ENCODE data around the gene AGPAT4.

AGPAT4 gene

DNA sequence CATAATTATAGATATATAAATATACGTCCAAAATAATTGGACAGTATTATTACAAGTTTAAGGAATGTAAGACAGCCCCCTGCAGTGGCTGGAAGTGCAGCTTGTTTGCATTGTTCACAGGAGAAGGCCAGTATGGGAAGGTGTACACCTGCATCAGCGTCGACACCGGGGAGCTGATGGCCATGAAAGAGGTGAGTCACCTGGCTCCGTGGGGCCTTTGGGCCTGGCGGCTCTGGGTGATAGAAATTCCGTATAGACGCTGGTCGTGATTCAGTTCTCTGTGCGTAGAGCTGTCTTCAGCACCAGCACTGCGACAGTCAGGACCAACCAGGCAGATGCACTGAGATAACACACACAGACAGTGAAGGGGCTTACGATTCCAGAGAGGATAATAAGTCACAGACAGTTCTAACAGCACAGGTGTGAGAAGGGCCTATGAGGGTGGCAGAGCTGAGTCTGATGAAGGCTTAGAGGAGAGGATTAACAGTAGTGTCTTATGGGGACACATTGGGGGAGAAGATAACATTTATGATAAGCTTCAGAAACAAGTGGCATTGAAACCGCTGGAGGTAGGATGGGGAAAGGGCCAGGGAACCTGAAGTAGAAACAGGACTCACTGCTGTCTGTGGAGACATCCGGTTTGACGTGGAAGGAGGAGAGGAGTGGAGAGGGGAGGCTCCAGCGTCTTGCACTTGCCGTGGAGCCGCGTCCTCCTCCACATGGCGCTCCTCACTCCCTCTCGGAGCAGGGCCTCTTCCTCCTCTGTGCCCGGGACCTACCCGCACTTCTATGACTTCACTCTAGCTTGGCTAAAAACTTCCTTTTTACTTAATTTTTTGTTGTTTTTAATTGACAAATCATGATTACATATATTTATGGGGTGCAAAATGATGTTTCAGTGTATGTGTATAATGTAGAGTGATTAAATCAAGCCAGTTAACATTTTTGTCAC, 165.8 kb downstream of the AGPAT4 start:
- no peak for DNase-seq

DNA sequence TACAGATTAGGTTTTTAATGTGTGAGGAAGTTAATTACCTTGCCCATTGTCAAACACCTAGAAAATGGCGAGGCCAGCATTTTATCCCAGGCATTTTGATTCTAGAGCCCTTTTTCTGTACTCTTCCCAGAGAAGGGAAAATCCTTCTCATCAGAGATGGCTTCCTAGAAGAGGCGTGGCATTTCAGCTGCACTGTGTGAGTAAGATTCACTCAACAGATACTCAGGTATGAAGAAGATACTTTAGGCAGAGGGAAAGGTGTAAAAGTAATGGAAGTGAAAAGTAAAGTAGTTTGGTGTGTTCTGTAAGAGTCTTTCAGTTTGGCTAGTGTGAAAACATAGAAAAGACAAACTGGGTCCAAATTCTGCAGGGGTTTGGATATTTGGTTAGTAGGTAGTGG, 168.5 kb downstream of the AGPAT4 start:
- DNase-seq = no peak

GRCh38 chr6:161104966-161105365, 168.9 kb downstream of the AGPAT4 start:
- DNase-seq = no peak

- no peak for DNase-seq
Measured at GRCh38 chr6:161103475-161103874, 170.4 kb downstream of the AGPAT4 start.

DNA sequence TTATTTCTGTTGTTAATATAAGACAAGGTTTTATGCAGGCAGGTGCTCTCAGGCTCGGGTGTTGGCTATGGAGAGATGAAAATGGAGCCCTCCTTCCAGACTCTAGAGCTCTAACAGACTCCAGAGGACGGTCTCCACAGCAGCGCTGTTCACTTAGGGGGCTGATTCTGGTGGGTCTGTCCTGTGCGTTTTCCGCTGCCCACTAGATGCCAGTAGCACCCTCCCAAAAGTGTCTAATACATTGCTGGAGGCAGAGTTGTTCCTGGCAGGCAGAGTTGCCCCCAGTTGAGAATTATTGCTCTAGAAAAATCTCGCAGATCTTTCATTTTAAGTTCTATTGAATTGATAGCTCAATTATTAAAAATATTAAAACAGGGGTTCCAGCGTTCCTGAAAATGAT, 172.3 kb downstream of the AGPAT4 start:
- no peak for DNase-seq

- no peak for DNase-seq
Measured at GRCh38 chr6:161100072-161100471, 173.8 kb downstream of the AGPAT4 start.

- DNase-seq = no peak
Measured at GRCh38 chr6:161095916-161096315, 177.9 kb downstream of the AGPAT4 start.

DNA sequence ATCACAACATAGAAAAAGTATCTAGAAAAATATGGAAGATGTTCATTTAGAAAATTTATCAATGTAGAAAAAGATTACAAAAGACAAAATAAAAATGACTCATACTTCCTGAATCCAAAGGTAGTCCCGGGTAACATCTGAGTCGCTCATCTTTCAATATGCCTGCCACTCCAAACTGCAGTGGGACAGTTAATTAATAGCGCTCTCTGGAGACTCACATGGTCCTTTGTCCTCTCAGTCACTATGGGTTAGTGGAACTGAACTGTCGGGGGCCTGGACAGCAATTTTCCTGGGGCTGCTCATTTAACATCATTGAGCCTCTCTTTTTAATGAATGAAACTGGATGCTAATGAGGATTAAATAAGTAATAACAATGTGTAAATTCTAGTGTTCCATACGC, 178.9 kb downstream of the AGPAT4 start:
- no peak for DNase-seq

- no peak for DNase-seq
Measured at GRCh38 chr6:161091972-161092701, 181.7 kb downstream of the AGPAT4 start.

- DNase-seq = no peak
Measured at GRCh38 chr6:161091151-161091550, 182.7 kb downstream of the AGPAT4 start.

DNA sequence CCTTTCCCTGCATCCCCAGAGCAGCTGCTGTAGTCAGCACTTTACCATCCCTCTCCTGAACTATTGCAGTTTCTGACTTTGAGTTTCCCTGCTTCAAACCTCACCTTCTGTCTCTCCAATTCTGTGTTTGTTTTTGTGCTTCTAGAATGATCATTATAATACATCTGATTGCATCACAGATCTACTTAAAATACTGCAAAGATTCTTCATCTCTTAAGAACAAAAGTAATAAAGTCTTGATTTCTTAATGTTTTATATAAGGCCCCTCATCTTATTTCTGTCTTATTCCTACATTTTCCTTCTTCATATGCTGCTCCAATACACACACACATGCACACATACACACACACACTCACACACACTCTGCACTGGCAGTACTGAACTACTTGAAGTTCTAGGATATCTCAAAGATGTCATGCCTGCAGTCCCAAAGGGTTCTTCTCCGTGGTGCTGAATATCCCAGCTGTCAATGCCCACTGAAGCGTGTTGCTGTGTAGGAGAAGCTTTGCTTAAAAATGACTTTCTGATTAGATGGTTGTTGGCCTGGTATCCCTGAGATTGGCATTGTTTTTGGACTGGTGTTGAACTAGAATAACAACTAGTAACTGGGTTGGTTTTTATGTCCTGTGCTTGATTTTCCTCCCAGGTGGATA, 185.1 kb downstream of the AGPAT4 start:
- no peak for DNase-seq

DNA sequence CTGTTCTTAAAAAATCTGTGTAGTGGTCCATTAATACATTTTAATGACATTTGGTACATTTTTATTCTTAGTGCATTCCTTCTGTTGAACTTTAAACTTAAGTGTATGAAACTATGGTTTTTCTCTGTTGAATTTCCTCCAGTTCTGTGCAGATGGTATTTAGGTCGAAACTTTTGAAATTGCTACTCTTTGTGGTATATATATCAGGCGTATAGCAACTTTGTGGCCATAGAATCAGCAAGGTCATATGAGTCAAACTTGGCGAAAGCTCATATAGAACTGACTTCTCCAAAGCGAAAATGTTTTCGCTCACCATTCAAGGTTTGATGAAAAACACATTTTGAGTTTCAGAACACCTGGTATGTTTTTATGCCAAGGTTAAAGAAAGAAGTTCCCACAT, 188.6 kb downstream of the AGPAT4 start:
- no peak for DNase-seq

DNA sequence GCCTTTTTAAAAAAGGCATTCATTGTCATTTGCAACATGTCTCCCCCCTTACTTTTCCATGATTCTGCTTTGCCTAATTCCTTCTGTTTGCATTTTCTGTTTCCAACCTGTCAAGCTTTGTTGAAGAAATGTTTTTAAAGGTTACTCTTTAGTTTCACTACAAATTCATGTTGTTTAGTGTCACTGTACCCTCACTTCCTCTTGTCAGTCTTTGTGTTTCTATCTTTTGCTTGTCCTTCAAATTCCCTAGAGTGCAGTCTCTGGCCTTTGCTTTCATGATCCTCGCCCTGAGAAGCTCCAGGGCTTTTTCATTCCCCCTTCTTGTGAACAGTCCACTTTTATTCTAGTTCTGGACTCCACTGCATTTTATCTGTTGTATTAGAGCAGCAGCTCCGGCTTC, 191.6 kb downstream of the AGPAT4 start:
- DNase-seq = no peak

GRCh38 chr6:161080263-161080970, 193.4 kb downstream of the AGPAT4 start:
- DNase-seq = no peak
